IPS-11a (cell line): ENCODE results near the gene WDR38.

Experiments used
- H3K4me3 ChIP-seq: one replicate; pipeline ENCODE4 v1.5.1; 2013; ENCODE audit warnings: low read depth, low read length, control low read depth

WDR38 gene, protein sequence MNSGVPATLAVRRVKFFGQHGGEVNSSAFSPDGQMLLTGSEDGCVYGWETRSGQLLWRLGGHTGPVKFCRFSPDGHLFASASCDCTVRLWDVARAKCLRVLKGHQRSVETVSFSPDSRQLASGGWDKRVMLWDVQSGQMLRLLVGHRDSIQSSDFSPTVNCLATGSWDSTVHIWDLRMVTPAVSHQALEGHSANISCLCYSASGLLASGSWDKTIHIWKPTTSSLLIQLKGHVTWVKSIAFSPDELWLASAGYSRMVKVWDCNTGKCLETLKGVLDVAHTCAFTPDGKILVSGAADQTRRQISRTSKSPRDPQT

DNA sequence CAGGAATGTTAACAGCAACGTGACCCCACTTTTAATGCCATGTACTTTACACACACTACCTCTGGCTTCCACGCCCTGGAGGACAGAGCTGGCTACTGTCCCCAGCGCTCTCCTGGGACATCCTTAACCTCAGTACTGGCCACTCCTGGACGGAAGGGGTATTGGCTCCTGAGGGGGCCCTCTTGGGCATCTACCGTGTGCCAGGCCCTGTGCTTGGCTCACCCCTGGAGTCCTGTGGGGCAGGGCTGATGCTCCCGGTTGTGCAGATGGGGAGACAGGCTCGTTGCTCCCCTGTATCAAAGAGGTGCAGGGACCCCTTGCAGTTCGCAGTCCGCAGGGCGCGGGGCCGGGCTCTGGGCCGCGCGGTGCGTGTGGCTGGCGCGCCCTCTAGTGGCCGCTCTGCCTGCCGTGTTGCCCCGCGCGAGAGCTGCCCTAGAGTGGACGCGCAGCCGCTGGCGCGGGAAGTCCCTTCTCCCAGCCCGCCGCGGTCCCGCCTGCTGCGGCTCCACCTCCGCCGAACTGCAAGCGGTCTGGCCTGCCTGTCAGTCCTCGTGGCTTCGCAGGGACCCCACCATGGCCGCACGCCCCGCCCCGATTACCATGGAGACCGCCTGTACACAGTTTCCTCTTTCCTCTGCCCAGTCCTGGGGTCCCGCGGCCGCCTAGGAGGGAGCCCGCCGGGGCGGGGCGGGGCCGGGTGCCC is at the start of gene WDR38:
TSS of gene WDR38 (plus strand) at position 632 of the 703 bp plus-strand sequence. CDS start 72 bp downstream, outside the sequence.
- H3K4me3 ChIP-seq = peak within 1 kb of the TSS; percentile 27

DNA sequence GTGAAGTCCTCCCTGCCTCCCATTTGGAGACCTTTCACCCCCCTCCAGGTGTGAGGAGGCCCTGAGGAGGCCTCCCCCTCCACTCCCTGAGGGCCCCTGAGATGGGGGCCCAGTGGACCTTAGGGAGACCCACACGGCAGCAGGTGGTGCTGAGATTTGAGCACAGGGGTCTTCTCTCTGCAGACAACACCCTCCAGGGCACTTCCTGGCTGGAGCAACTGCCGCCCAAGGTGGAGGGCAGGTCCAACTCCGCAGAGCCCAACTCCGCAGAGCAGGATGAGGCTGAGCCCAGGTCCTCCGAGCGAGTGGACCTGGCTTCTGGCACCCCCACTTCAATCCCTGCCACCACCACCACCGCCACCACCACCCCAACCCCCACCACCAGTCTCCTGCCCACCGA is 49.3 kb upstream of the WDR38 start:
- no peak overlapping the region for H3K4me3 ChIP-seq

DNA sequence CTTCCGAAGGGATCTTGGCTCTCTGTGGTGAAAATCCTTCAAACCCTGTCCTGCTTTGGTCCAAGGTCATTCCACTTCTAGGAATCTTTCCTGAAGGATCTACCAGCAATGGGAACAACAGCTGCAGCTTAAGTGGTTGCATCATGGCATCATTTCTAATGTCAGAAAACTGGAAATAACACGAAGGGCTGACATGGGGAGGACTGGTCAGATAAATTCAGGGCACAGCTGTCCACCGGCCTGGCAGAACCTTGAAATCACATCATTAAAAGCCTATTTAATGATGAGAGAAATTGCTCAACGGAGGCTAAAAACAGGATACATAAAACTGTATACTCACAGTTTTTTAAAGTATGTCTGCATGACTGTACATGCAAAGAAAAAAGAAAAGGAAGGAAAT is 48.1 kb upstream of the WDR38 start:
- H3K4me3 ChIP-seq = no peak overlapping the region

DNA sequence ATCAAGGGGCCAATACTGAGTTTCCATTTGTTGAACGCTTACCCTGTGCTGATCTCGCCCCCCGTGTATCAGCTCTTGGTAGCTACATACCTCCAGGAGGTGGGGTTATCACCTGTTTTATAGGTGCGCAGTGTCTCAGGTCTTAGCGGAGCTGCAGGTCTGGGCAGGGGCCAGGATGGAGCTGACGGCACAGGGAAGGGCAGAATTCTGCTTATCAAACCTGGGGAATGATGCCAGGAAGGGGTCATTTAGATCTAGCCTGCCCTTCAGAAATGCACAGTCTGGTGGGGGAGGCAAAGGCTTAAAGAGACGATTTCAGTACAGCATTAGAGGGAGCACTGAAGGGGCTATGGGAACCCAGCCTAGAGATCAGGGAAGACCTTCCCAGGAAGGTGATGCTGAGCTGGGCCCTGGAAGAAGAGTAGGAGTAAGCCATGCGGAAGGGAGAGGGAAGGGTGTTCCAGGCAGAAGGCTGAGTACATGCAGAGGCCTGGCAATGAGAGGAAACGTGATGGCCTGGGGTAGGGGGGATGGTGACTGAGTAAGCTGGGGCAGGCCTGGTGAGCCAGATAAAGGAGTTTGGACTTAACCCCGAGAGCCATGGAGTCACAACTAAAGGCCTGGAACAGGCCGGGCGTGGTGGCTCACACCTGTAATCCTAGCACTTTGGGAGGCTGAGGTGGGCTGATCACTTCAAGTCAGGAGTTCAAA is 44.9 kb upstream of the WDR38 start:
- no peak overlapping the region for H3K4me3 ChIP-seq

DNA sequence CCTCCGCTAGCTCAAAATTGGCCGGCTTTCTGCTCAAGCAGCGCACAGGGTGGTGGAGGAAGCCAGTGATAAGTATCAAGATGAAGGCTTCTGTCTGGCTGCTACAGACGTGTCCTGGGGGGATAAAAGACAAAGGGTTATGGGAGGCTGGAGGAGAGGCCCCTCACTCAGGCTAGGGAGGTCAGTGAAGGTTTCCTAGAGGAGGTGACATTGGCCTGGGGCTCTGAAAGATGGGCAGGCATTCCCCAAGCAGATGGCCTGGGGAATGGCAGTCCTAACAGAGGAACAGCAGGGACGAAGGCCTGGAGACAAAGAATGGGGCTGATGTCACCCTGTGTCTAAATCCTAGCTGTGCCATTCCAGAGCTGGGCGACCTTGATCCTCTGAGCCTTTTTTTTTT is 44.0 kb upstream of the WDR38 start:
- H3K4me3 ChIP-seq = no peak overlapping the region

DNA sequence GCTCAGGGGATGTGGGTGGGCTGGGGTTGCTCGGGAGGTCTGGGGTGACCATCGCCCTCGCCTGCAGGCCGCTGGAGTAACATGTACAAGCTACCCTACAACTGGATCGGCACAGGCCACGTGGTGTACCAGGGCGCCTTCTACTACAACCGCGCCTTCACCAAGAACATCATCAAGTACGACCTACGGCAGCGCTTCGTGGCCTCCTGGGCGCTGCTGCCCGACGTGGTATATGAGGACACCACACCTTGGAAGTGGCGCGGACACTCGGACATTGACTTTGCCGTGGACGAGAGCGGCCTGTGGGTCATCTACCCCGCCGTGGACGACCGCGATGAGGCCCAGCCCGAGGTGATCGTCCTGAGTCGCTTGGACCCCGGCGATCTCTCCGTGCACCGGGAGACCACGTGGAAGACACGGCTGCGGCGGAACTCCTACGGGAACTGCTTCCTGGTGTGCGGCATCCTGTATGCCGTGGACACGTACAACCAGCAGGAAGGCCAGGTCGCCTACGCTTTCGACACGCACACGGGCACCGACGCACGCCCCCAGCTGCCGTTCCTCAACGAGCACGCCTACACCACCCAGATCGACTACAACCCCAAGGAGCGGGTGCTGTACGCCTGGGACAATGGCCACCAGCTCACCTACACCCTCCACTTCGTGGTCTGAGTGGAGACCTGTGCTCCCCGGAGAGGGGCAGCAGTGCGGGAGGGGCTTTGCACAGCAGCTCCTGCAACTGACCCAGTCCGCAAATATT is 43.3 kb upstream of the WDR38 start:
- no peak overlapping the region for H3K4me3 ChIP-seq

DNA sequence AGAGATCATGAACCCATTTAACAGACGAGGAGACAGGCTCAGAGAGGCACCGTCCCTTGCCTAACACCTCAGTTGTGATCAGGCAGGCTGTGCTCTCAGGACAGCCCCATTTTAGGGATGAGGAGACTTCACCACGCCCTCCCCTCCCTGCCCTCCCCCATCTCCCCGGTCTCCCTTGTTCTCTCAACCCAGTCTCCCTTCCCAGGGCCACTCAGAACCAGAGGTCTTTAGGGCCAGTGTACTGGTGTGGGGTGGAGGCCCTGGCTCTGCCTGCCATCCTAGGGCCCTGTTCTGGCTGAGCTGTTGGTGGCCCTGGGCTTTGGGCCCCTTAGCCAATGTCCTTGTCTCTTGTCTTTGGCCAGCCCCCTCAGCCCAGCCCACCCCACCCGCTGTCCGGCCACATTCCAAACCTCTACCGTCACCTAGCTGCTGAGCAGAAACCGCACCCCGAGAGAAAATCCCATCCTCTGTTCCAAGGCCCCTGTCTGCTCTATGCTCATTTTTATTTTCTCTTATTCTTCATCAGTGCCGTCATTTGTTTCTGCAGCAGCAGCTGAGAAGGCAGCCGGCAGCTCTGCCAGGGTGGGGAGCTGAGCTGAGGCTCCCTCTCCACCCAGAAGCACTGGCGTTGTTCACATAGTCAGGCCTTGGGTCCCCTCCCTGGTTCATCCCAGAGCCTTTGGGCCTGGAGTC is 42.5 kb upstream of the WDR38 start:
- no peak overlapping the region for H3K4me3 ChIP-seq

DNA sequence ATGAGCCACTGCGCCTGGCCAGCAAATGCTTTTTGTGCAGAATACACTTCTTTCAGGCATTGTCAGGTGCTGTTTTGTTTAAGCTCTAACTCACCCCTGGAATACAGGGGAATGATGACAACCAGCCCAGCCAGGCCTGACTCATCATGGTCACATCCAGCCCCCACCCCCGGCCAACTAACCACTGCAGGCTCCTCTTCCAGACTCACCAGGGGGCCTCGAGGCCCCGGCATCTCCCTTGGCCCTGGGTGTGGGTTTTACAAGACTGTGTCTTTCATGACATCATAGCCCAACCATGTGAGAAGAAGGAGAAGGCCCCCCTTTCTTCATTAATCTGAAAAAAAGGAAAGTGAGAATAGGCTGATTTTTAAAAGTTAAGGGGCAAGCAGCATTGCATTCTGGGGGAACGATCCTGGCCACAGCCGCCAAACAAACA is 40.8 kb upstream of the WDR38 start:
- no peak overlapping the region for H3K4me3 ChIP-seq

DNA sequence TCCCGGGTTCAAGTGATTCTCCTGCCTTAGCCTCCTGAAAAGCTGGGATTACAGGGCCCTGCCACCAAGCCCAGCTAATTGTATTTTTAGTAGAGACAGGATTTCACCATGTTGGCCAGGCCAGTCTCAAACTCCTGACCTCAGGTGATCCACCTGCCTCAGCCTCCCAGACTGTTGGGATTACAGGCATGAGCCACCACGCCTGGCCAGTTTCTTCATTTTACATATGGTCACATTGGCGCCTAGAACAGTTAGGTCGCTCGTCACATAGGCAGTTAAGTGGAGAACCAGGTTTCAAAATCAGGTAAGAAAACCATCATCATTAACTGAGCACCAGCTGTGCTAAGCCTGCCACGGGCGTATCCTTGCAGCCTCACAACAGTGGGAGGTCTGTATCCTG is 40.2 kb upstream of the WDR38 start:
- no peak overlapping the region for H3K4me3 ChIP-seq

DNA sequence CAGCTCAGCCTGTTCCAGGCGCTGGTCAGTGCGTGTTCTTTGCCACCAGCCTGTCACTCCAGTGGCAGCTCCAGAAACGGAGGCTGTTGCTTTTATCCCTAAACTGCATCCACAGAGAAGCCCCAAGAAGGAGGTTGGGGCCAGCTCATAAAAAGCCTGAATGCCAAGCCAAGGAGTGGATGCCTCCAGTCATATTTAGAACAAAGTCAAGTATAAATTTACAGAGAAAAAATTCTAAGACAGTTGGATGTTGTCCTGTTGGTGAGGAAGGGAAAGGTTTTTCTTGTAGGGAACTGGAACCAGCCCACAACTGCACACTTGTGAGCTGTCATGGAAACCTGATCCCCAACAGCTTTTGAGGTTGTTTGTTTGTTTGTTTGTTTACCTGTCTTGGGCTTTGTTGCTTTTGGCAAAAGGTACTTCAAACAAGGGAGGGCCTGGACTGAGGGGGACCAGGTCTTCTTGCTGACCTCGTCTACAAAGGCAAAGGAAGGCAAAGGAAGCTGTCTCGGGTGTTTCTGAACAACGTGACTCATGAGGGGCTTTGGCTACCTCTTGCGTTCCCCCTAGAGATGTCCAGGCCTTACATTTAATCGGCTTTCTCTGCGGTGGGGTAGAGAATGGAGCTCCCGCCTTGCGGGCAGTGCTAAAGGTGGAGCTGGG is 39.6 kb upstream of the WDR38 start:
- H3K4me3 ChIP-seq = no peak overlapping the region

DNA sequence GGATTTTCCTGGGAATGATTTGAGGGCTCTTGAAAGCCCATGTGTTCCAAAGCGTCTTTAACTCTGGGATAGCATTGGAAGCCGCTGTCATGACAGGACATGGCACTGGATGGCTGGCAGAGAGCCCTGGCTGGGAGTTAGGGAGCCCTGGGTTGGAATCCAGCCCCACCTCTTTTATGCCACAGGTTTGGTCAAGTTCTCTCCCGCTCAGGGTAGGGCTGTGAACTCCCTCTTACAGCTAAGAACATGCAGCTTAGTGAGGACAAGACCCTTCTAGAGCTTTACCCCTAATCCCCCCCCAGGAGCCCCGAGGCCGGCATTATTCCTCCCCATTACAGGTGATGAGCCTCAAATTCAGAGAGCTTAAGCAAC is 39.1 kb upstream of the WDR38 start:
- H3K4me3 ChIP-seq = no peak overlapping the region

DNA sequence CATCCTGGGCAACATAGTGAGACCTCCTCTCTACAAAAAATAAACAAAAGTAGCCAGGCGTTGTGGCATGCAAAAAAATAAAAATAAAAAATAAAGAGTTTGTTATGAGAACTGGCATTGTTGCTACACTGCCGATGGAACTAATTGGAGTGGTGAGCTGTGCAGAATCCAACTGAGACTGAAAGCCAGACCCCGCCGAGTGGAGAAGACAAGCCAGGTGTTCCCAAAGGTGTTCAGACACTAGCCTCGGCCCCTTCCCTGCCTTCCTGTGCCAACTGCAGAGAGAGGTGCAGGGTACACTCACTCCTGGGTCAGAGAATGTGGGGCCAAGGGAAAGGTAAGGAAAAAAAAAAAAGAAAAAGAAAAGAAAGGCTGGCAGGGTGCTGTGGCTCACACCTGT is 37.7 kb upstream of the WDR38 start:
- H3K4me3 ChIP-seq = no peak overlapping the region

DNA sequence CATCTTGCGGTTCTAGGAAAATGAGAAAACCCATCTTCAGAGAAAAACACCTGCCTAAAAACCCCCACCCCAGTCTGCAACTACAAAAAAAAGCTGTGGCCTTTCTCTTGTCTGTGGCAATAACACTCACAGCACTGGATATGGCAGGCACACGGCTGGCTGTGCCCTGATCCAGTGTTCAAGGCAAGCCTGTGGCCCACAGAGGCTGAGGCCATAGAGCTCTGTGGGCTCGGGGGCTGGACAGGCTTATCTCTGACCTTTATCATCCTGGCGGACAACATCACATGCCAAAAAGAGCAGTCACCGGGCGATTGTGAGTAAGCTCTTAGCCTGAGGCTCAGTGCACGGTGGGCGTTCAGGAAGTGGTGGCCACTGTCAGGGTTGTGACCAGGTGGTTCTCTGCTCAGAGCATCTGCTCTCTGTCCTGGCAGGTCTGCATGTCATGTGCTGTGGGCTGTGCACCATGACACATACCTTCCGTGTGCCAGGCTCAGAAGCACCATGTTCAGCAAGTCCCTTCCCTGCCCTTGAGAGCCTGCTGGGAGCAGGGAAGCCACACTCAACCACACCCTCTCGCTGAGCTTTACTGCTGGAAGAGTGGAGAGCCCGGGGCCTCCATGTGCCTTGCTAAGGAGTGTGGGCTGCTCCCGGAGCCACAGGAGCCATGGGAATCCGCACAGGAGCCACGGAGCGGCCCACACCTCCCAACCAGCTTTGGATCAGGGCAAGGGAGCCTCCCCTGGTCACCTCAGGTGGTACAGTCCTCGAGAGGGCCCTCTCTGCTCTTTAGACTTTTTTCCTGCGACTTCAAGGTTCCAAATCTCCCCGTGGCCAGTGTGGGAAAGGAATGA is 34.6 kb upstream of the WDR38 start:
- H3K4me3 ChIP-seq = no peak overlapping the region

DNA sequence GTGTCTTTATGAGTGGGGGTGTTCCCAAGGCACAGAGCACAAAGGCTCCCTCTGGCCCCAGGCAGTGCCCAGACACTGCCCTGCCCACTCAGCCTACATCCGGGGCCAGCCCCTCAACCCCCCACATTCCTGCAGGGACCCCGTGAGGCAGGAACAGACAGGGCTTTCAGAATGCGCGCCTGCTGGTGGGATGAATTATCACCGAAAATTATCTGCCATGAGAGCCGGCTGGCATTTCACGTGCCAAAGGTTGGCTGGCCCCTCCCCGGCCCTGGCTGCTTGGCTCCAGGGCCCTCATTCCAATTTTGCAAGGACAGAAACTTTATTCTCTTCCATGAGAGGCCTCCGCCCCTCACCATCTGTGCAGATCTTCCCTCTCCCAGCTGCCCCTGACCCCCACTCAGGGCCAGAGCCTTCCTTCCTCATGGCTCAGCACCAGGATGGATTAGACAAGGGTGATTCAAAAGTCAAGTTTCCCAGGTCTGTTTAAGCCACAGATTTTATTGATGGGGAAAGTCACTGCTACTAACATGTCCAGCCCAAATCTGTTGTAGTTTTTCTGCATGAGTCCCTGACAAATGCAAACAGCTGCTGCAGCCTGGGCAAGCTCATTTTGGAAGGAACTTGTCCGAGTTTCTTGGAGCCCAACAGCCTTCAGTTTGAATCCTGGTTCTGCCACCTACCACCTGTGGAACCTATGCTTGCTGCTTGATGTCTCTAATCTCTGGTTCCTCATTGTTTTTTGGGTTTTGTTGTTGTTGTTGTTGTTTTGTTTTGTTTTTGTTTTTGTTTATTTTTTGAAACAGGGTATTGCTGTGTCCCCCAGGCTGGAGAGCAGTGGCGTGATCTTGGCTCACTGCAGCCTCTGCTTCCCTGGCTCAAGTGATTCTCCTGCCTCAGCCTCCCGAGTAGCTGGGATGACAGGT is 32.3 kb upstream of the WDR38 start:
- H3K4me3 ChIP-seq = no peak overlapping the region

DNA sequence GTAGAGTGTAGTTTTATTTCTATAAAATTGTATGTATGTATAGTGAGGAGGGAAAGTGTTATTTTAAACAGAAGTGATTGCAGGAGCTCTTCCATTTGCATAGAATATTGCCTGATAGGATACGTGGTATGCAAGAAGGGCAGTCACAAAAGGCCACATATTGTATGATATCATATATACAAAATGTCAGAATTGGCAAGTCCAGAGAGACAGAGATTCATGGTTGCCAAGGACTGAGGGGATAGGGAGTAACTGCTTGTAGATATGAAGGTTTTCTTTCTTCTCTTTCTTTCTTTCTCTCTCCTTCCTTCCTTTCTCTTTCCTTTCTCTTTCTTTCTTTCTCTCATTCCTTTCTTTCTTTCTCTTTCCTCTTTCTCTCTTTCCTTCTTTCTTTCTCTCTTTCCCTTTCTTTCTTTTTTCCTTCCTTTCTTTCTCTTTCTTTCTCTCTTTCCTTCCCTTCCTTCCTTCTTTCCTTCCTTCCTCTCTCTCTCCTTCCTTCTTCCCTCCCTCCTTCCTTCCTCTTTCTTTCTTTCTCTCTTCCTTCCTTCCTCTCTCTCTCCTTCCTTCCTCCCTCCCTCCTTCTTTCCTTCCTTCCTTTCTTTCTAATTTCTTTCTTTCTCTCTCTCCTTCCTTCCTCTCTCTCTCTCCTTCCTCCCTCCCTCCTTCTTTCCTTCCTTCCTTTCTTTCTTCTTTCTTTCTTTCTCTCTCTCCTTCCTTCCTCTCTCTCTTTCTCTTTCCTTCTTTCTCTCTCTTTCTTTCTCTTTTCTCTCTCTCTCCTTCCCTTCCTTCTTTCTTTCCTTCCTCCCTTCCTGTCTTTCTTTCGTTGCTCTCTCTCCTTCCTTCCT is 24.5 kb upstream of the WDR38 start:
- no peak overlapping the region for H3K4me3 ChIP-seq

DNA sequence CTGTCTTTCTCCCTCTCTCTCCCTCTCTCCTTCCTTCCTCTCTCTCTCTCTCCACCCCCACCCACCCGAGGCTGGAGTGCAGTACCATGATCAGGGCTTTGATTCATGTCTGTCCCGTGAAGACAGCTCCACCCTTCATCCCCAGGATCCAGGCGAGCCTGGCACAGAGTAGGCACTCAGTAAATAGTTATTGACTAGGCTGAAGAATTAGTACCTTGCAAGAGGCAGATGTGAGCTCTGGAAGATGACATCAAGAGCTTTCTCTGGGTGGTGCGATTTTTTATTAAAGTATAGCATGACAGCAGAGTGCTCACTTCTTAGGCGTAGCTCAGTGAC is 24.0 kb upstream of the WDR38 start:
- no peak overlapping the region for H3K4me3 ChIP-seq

DNA sequence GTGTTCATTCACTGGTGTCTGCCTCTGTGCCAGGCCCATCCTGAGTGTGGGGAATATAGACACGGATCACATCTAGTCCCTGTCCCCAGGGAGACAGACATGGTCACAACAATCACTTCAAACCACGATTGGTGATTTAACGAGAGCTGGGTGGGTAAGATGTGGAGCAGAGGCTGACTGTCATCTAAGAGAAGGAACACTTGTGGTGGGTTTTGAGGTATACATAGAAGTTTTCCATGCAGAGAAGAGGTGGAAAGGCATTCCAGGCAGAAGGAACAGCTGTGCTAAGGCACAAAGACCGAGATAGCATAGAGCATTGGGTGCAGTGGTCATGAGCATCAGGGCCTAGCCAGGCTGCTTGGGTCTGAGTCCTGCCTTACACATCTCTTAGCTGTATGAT is 22.7 kb upstream of the WDR38 start:
- no peak overlapping the region for H3K4me3 ChIP-seq
